Liver (tissue), 9 donors: ENCODE data around the gene PIP5K1C. TPM values are rescaled to one million over a fixed set of nuclear protein-coding genes. Genes with fewer than 3 reads are reported as not detected.

Experiments used
- DNase-seq: peaks from one replicate; pipeline ENCODE4 v3.0.0-alpha.2; 2017; ENCODE audit warnings: low spot score
- H3K27ac ChIP-seq, 2 donors: one replicate each; pipeline ENCODE4 v1.7.0; 2013; ENCODE audit warnings: inconsistent platforms in 2 of 2, low read length in 2 of 2, control low read depth in 1 of 2, low read depth in 1 of 2, mild to moderate bottlenecking in 1 of 2
- H3K27me3 ChIP-seq, 4 donors: one replicate each; pipeline versions ENCODE4 v1.6.1 to v1.7.0; 2013; ENCODE audit warnings: low read length in 3 of 4, inconsistent platforms in 1 of 4, mild to moderate bottlenecking in 1 of 4, moderate library complexity in 1 of 4; ENCODE audit not compliant: control insufficient read depth in 4 of 4, insufficient read depth in 4 of 4
- H3K36me3 ChIP-seq, 4 donors: one replicate each; pipeline versions ENCODE4 v1.6.1 to v1.7.0; 2013; ENCODE audit warnings: low read length in 3 of 4, mild to moderate bottlenecking in 3 of 4, low read depth in 1 of 4, moderate library complexity in 1 of 4; ENCODE audit not compliant: control insufficient read depth in 4 of 4, insufficient read depth in 3 of 4
- H3K4me1 ChIP-seq, 4 donors: one replicate each; pipeline versions ENCODE4 v1.6.1 to v1.7.0; 2013; ENCODE audit warnings: low read length in 3 of 4, mild to moderate bottlenecking in 3 of 4, moderate library complexity in 1 of 4; ENCODE audit not compliant: control insufficient read depth in 4 of 4, insufficient read depth in 4 of 4
- H3K4me3 ChIP-seq, 3 donors: one replicate each; pipeline versions ENCODE4 v1.6.1 to v1.7.0; 2013; ENCODE audit warnings: low read length in 3 of 3, control low read depth in 1 of 3, low read depth in 1 of 3, mild to moderate bottlenecking in 1 of 3
- H3K9ac ChIP-seq, 2 donors: one replicate each; pipeline ENCODE4 v1.7.0; 2013; ENCODE audit warnings: low read length in 2 of 2, mild to moderate bottlenecking in 2 of 2, moderate library complexity in 2 of 2, control low read depth in 1 of 2, low read depth in 1 of 2
- H3K9me3 ChIP-seq, 4 donors: one replicate each; pipeline versions ENCODE4 v1.6.1 to v1.7.0; 2013; ENCODE audit warnings: low read length in 3 of 4; ENCODE audit not compliant: control insufficient read depth in 4 of 4
- ATF3 ChIP-seq: IDR thresholded peaks from 2 replicates; pipeline ENCODE4 v1.6.1; 2016; ENCODE audit warnings: antibody characterized with exemption
- EGR1 ChIP-seq, 2 donors: IDR thresholded peaks; 2 replicates each; pipeline ENCODE4 v1.6.1; 2016 to 2018; ENCODE audit warnings: antibody characterized with exemption in 2 of 2, low read depth in 2 of 2
- FOXA2 ChIP-seq: IDR thresholded peaks from 2 replicates; pipeline ENCODE4 v1.6.1; 2016; ENCODE audit warnings: antibody characterized with exemption
- HNF4A ChIP-seq, 2 donors: conservative IDR thresholded peaks; 2 replicates each; pipeline ENCODE4 v1.6.1; 2016; ENCODE audit warnings: antibody characterized with exemption in 2 of 2, mild to moderate bottlenecking in 2 of 2
- HNF4G ChIP-seq: IDR thresholded peaks from 2 replicates; pipeline ENCODE4 v1.6.1; 2016; ENCODE audit warnings: antibody characterized with exemption
- JUND ChIP-seq, 2 donors: IDR thresholded peaks; 2 replicates each; pipeline ENCODE4 v1.6.1; 2016; ENCODE audit warnings: antibody characterized with exemption in 2 of 2
- NR2F2 ChIP-seq: IDR thresholded peaks from 2 replicates; pipeline ENCODE4 v1.6.1; 2016; ENCODE audit warnings: antibody characterized with exemption
- RAD21 ChIP-seq, 2 donors: IDR thresholded peaks; 2 replicates each; pipeline ENCODE4 v1.6.1; 2016; ENCODE audit warnings: antibody characterized with exemption in 2 of 2, mild to moderate bottlenecking in 2 of 2
- REST ChIP-seq: IDR thresholded peaks from 2 replicates; pipeline ENCODE4 v1.6.1; 2016; ENCODE audit warnings: antibody characterized with exemption, mild to moderate bottlenecking
- RXRA ChIP-seq, 2 donors: IDR thresholded peaks; 2 replicates each; pipeline ENCODE4 v1.6.1; 2017 to 2018; ENCODE audit warnings: antibody characterized with exemption in 2 of 2, mild to moderate bottlenecking in 1 of 2
- SP1 ChIP-seq: IDR thresholded peaks from 2 replicates; pipeline ENCODE4 v1.6.1; 2018; ENCODE audit warnings: antibody characterized with exemption, mild to moderate bottlenecking
- TAF1 ChIP-seq: conservative IDR thresholded peaks from 2 replicates; pipeline ENCODE4 v1.6.1; 2016; ENCODE audit warnings: antibody characterized with exemption, mild to moderate bottlenecking
- YY1 ChIP-seq: IDR thresholded peaks from 2 replicates; pipeline ENCODE4 v1.6.1; 2016; ENCODE audit warnings: antibody characterized with exemption, mild to moderate bottlenecking
- ZBTB33 ChIP-seq: IDR thresholded peaks from 2 replicates; pipeline ENCODE4 v1.6.1; 2016; ENCODE audit warnings: antibody characterized with exemption
- WGBS: extraction: QIAGEN DNeasy Blood & Tissue Kit; methylation state at CpG from one replicate; pipeline ENCODE4 v1.1.7; 2013; 5-methylcytosine and 5-hydroxymethylcytosine counted together
- polyA plus RNA-seq, 2 donors: library from polyadenylated mRNA; stranded (reverse) in 1 of 2; unstranded in 1 of 2; fragments of 200-250 nt in 1 of 2; fragments of >200 nt in 1 of 2; fragmentation: Nextera tagmentation in 1 of 2; extraction: Ambion mirVana in 1 of 2; gene quantifications; one replicate each; pipeline versions ENCODE4 v1.2.1 to v1.2.3, GENCODE V29; 2013 to 2015
- total RNA-seq, 2 donors: library from RNA; depleted of rRNA; stranded (reverse); fragments of >200 nt; gene quantifications; one replicate each; pipeline ENCODE4 v1.2.3, GENCODE V29; 2014
- TF ChIP-seq, protein P1 (sequence below): fragments of 150-350 bp; IDR thresholded peaks from 2 replicates; pipeline ENCODE4 v1.5.1; 2017; ENCODE audit warnings: improper control_type of control experiment, low read depth, low read length; ENCODE audit not compliant: missing input control
- TF ChIP-seq, protein P2 (sequence below): IDR thresholded peaks from 2 replicates; pipeline ENCODE4 v1.6.1; 2016; ENCODE audit warnings: antibody characterized with exemption
- donor health status: healthy.
- donor health status: healthy.
- donor health status: healthy.
- donor health status: healthy.
- donor health status: healthy.

The PIP5K1C gene
- total and polyA plus RNA-seq, 4 donors, result 1.8 to 7.4 (median 6.0) TPM

GRCh38 chr19:3738477-3739220, 38.4 kb upstream of the PIP5K1C start:
- no peak overlapping the region for H3K9ac ChIP-seq
- no peaks in the 10 kb centered on the region for H3K4me1 ChIP-seq
- H3K36me3 ChIP-seq, result peaks cover 3 to 26% (median 6%) of the 10 kb centered on the region in 4 donors
- H3K27me3 ChIP-seq, result no peaks in the 10 kb centered on the region
- DNase-seq, result no peak
- no peaks in the 10 kb centered on the region for H3K9me3 ChIP-seq
- 94% methylated on average over 32 of the region's 32 CpGs for WGBS
- no peak overlapping the region for H3K4me3 ChIP-seq
- no peak overlapping the region for H3K27ac ChIP-seq
- TF ChIP-seq EGR1 (IDR thresholded peaks at IDR 0.05; ENCODE audit: low read depth in 2 of 2) (no peak), SP1 (no peak), RAD21 (IDR thresholded peaks at IDR 0.05) (no peak), RXRA (IDR thresholded peaks at IDR 0.05) (no peak), TAF1 (no peak), JUND (IDR thresholded peaks at IDR 0.05) (no peak), ZBTB33 (no peak), YY1 (no peak), HNF4A (conservative IDR thresholded peaks at IDR 0.05) (no peak)
- TF ChIP-seq, protein P1, sequence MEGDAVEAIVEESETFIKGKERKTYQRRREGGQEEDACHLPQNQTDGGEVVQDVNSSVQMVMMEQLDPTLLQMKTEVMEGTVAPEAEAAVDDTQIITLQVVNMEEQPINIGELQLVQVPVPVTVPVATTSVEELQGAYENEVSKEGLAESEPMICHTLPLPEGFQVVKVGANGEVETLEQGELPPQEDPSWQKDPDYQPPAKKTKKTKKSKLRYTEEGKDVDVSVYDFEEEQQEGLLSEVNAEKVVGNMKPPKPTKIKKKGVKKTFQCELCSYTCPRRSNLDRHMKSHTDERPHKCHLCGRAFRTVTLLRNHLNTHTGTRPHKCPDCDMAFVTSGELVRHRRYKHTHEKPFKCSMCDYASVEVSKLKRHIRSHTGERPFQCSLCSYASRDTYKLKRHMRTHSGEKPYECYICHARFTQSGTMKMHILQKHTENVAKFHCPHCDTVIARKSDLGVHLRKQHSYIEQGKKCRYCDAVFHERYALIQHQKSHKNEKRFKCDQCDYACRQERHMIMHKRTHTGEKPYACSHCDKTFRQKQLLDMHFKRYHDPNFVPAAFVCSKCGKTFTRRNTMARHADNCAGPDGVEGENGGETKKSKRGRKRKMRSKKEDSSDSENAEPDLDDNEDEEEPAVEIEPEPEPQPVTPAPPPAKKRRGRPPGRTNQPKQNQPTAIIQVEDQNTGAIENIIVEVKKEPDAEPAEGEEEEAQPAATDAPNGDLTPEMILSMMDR, result no peak
- TF ChIP-seq, protein P2, sequence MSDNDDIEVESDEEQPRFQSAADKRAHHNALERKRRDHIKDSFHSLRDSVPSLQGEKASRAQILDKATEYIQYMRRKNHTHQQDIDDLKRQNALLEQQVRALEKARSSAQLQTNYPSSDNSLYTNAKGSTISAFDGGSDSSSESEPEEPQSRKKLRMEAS, result no peak

- DNase-seq, result no peak
- Histone ChIP-seq H3K9me3 (no peaks in the 10 kb centered on the region), H3K4me3 (no peak overlapping the region), H3K27ac (no peak overlapping the region), H3K4me1 (no peaks in the 10 kb centered on the region), H3K9ac (no peak overlapping the region), H3K27me3 (no peaks in the 10 kb centered on the region), H3K36me3 (peaks cover 3 to 26% (median 6%) of the 10 kb centered on the region in 4 donors)
- 94% methylated on average over 10 of the region's 10 CpGs for WGBS
- TF ChIP-seq TAF1 (no peak), RXRA (IDR thresholded peaks at IDR 0.05) (no peak), FOXA2 (no peak), EGR1 (IDR thresholded peaks at IDR 0.05; ENCODE audit: low read depth in 2 of 2) (no peak), SP1 (no peak), ZBTB33 (no peak), NR2F2 (no peak), HNF4A (conservative IDR thresholded peaks at IDR 0.05) (no peak), HNF4G (no peak), RAD21 (IDR thresholded peaks at IDR 0.05) (no peak), JUND (IDR thresholded peaks at IDR 0.05) (no peak), REST (no peak), YY1 (no peak), ATF3 (no peak)
- TF ChIP-seq, protein P2, result no peak
- TF ChIP-seq, protein P1, result no peak
Observed at GRCh38 chr19:3737487-3738205, 37.4 kb upstream of the PIP5K1C start.
